Mesenchymal stem cell (in vitro differentiated cells and primary cell): ENCODE measurements around the gene ZDHHC24.

Experiments
- DNase-seq: peaks from one replicate; pipeline ENCODE4 v3.0.0-alpha.2; 2013
- H2AFZ ChIP-seq: one replicate; pipeline ENCODE4 v1.6.1; 2013; ENCODE audit warnings: low read depth, mild to moderate bottlenecking, control low read depth, inconsistent platforms, low read length, moderate library complexity
- H2AK5ac ChIP-seq: 2 replicates; pipeline ENCODE4 v1.6.1; 2013; ENCODE audit warnings: low read length, moderate library complexity, mild to moderate bottlenecking, inconsistent platforms; ENCODE audit not compliant: severe bottlenecking
- H2BK120ac ChIP-seq: one replicate; pipeline ENCODE4 v1.6.1; 2013; ENCODE audit warnings: low read depth, mild to moderate bottlenecking, inconsistent platforms, low read length, moderate library complexity
- H2BK12ac ChIP-seq, 2 experiments: one replicate each; pipeline ENCODE4 v1.6.1; 2013; ENCODE audit warnings: inconsistent platforms in 2 of 2, low read length in 2 of 2, mild to moderate bottlenecking in 2 of 2, moderate library complexity in 2 of 2, control low read depth in 1 of 2
- H2BK15ac ChIP-seq: one replicate; pipeline ENCODE4 v1.6.1; 2013; ENCODE audit warnings: mild to moderate bottlenecking, low read depth, inconsistent platforms; ENCODE audit not compliant: poor library complexity, severe bottlenecking
- H2BK5ac ChIP-seq: 2 replicates; pipeline ENCODE4 v1.6.1; 2013; ENCODE audit warnings: low read depth, mild to moderate bottlenecking, low read length, control low read depth, inconsistent platforms; ENCODE audit not compliant: poor library complexity, severe bottlenecking
- H3K14ac ChIP-seq, 2 experiments: one replicate each; pipeline ENCODE4 v1.6.1; 2013; ENCODE audit warnings: inconsistent platforms in 2 of 2, low read length in 2 of 2, control low read depth in 1 of 2, mild to moderate bottlenecking in 1 of 2, moderate library complexity in 1 of 2
- H3K18ac ChIP-seq, 2 experiments: one replicate each; pipeline ENCODE4 v1.6.1; 2013; ENCODE audit warnings: inconsistent platforms in 2 of 2, low read length in 2 of 2, control low read depth in 1 of 2, low read depth in 1 of 2, mild to moderate bottlenecking in 1 of 2
- H3K23ac ChIP-seq, 2 experiments: one replicate each; pipeline ENCODE4 v1.6.1; 2013; ENCODE audit warnings: inconsistent platforms in 2 of 2, low read length in 2 of 2, mild to moderate bottlenecking in 2 of 2, moderate library complexity in 2 of 2, control low read depth in 1 of 2
- H3K27ac ChIP-seq: 2 replicates; pipeline ENCODE4 v1.5.1; 2013; ENCODE audit warnings: mild to moderate bottlenecking, moderate library complexity, low read length, control low read depth, inconsistent platforms; ENCODE audit not compliant: poor library complexity, severe bottlenecking
- H3K27me3 ChIP-seq, 2 experiments: 2 replicates each; pipeline versions ENCODE4 v1.6.1 to v1.7.0; 2013; ENCODE audit warnings: low read length in 2 of 2, mild to moderate bottlenecking in 2 of 2, moderate library complexity in 2 of 2, control low read depth in 1 of 2, inconsistent platforms in 1 of 2; ENCODE audit not compliant: control insufficient read depth in 1 of 2, insufficient read depth in 1 of 2
- H3K36me3 ChIP-seq, 2 experiments: 2 replicates each; pipeline versions ENCODE4 v1.6.1 to v1.7.0; 2013; ENCODE audit warnings: low read length in 2 of 2, control low read depth in 1 of 2, inconsistent platforms in 1 of 2, low read depth in 1 of 2, mild to moderate bottlenecking in 1 of 2; ENCODE audit not compliant: insufficient read depth in 2 of 2, control insufficient read depth in 1 of 2
- H3K4ac ChIP-seq, 2 experiments: one replicate each; pipeline ENCODE4 v1.6.1; 2013; ENCODE audit warnings: inconsistent platforms in 2 of 2, low read length in 2 of 2, mild to moderate bottlenecking in 2 of 2, moderate library complexity in 2 of 2, control low read depth in 1 of 2, low read depth in 1 of 2
- H3K4me1 ChIP-seq: 2 replicates; pipeline ENCODE4 v1.6.1; 2013; ENCODE audit warnings: low read depth, low read length, control low read depth; ENCODE audit not compliant: control insufficient read depth, insufficient read depth
- H3K4me2 ChIP-seq: 2 replicates; pipeline ENCODE4 v1.6.1; 2013; ENCODE audit warnings: low read length, mild to moderate bottlenecking, inconsistent platforms; ENCODE audit not compliant: poor library complexity, severe bottlenecking
- H3K4me3 ChIP-seq, 2 experiments: 2 replicates each; pipeline versions ENCODE4 v1.5.1 to v1.7.0; 2013; ENCODE audit warnings: low read length in 2 of 2, mild to moderate bottlenecking in 2 of 2, control low read depth in 1 of 2, low read depth in 1 of 2; ENCODE audit not compliant: insufficient read depth in 1 of 2
- H3K79me1 ChIP-seq: replicated peaks from 2 replicates; pipeline ENCODE4 v1.6.1; 2013; ENCODE audit warnings: mild to moderate bottlenecking, control low read depth, low read length, inconsistent platforms; ENCODE audit not compliant: poor library complexity, severe bottlenecking
- H3K9ac ChIP-seq: 2 replicates; pipeline ENCODE4 v1.7.0; 2013; ENCODE audit warnings: mild to moderate bottlenecking, low read length, moderate library complexity
- H3K9me3 ChIP-seq: 2 replicates; pipeline ENCODE4 v1.7.0; 2013; ENCODE audit warnings: mild to moderate bottlenecking, low read length; ENCODE audit not compliant: control insufficient read depth
- H4K8ac ChIP-seq: one replicate; pipeline ENCODE4 v1.6.1; 2013; ENCODE audit warnings: inconsistent platforms, mild to moderate bottlenecking, low read length, moderate library complexity
- H4K91ac ChIP-seq: one replicate; pipeline ENCODE4 v1.6.1; 2013; ENCODE audit warnings: mild to moderate bottlenecking, low read length, inconsistent platforms
- WGBS: methylation state at CpG from one replicate; pipeline ENCODE4 v1.1.7; 2013; ENCODE audit warnings: mixed read lengths; 5-methylcytosine and 5-hydroxymethylcytosine counted together

The ZDHHC24 gene

DNA sequence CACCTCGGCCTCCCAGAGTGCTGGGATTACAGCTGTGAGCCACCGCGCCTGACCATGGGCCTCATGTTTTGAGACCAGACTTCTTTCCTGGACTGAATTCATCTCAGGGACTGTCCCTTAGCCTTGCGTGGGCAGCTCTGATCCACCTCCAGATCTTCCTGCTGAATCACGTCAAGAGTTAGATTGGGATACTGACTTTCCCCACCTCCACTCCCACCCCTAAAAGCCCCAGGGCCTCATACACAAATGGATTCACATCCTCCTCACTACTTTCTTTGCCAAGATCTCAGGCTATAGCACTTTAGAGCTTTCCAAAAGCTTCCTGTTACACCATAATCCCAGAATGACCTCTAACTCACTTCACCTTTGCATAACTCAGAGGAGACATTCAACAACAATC lies 35.0 kb upstream of the ZDHHC24 start:
- no peak overlapping the region for H3K18ac ChIP-seq
- no peak overlapping the region for H3K9ac ChIP-seq
- H3K23ac ChIP-seq = no peak overlapping the region
- peak overlapping the region; percentile 28 for H4K8ac ChIP-seq
- 92% methylated on average over 5 of the region's 5 CpGs for WGBS
- H2BK15ac ChIP-seq = no peak overlapping the region
- H2AK5ac ChIP-seq = no peak overlapping the region
- no peaks in the 10 kb centered on the region for H3K79me1 ChIP-seq
- H3K4me2 ChIP-seq = no peak overlapping the region
- DNase-seq = no peak
- peaks cover 2% of the 10 kb centered on the region for H3K4me1 ChIP-seq
- H3K4me3 ChIP-seq = peak overlapping the region in 1 of 2 experiments; percentile 35
- no peak overlapping the region for H2BK5ac ChIP-seq
- H3K27me3 ChIP-seq = peaks cover 0 to 3% of the 10 kb centered on the region in 2 experiments
- H2BK120ac ChIP-seq = no peak overlapping the region
- no peak overlapping the region for H4K91ac ChIP-seq
- H3K4ac ChIP-seq = no peak overlapping the region
- H2AFZ ChIP-seq = no peak overlapping the region
- H3K14ac ChIP-seq = no peak overlapping the region
- H3K27ac ChIP-seq = no peak overlapping the region
- H2BK12ac ChIP-seq = no peak overlapping the region
- no peaks in the 10 kb centered on the region for H3K36me3 ChIP-seq
- H3K9me3 ChIP-seq = peaks cover 5% of the 10 kb centered on the region

DNA sequence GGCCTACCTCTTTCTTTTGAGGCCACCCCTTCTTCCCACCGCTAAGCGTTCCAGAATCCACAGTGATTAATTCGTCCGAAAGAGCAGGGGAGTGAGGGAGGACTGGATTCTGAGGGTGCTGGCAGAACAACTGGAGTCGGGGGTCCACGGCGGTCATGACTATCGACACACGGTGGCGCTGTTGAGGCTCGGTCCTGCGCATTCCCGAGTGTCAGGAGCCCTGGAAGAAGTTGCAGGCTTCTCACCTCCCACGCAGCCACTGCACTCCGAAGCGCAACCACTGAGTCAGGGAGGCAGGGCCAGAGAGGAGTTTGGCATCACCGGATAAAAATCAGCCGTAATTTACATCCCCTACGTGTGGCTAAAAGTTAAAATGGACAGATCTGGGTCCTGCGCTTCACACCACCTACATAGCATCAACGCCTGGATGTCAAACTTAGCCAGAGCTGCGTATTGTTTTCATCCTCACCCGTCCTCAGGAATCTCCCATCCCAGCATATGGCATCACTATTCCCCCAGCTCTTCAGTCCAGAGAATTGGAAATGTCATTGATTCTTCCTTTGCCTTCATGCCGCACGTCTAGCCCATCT lies 33.3 kb upstream of the ZDHHC24 start:
- DNase-seq = peak; percentile 71
- no peaks in the 10 kb centered on the region for H3K36me3 ChIP-seq
- peak overlapping the region; percentile 36 for H3K9ac ChIP-seq
- no peak overlapping the region for H3K14ac ChIP-seq
- H3K4ac ChIP-seq = no peak overlapping the region
- no peaks in the 10 kb centered on the region for H3K79me1 ChIP-seq
- peaks cover 2% of the 10 kb centered on the region for H3K4me1 ChIP-seq
- H4K91ac ChIP-seq = no peak overlapping the region
- H4K8ac ChIP-seq = no peak overlapping the region
- no peak overlapping the region for H2BK12ac ChIP-seq
- H2AK5ac ChIP-seq = no peak overlapping the region
- no peak overlapping the region for H3K4me2 ChIP-seq
- no peak overlapping the region for H2AFZ ChIP-seq
- no peak overlapping the region for H2BK5ac ChIP-seq
- no peak overlapping the region for H3K23ac ChIP-seq
- H2BK15ac ChIP-seq = no peak overlapping the region
- no peak overlapping the region for H3K27ac ChIP-seq
- H3K4me3 ChIP-seq = no peak overlapping the region
- 28% methylated on average over 23 of the region's 25 CpGs for WGBS
- no peak overlapping the region for H3K18ac ChIP-seq
- H2BK120ac ChIP-seq = no peak overlapping the region
- H3K9me3 ChIP-seq = peaks cover 5% of the 10 kb centered on the region
- H3K27me3 ChIP-seq = peaks cover 0 to 3% of the 10 kb centered on the region in 2 experiments

DNA sequence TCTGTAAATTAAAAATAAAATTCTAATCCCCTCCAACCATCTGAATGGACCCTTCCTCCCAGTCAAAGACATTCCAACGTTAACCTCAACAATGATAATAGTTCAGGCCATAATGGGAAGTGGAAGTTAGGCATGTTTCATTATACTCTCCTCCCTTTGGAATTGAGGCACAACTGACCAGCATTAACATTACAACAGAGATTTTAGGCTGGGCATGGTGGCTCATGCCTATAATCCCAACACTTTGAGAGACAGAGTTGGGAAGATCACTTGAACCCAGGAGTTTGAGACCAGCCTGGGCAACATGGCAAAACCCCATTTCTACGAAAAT lies 25.0 kb upstream of the ZDHHC24 start:
- Histone ChIP-seq H2BK15ac (no peak overlapping the region), H2BK120ac (no peak overlapping the region), H3K4me3 (no peak overlapping the region), H2AK5ac (no peak overlapping the region), H2BK5ac (no peak overlapping the region), H3K36me3 (peaks cover 0 to 7% of the 10 kb centered on the region in 2 experiments), H2AFZ (no peak overlapping the region), H3K79me1 (no peaks in the 10 kb centered on the region), H3K27ac (no peak overlapping the region), H3K4me1 (no peaks in the 10 kb centered on the region), H3K9ac (no peak overlapping the region), H2BK12ac (no peak overlapping the region), H3K4me2 (no peak overlapping the region), H3K23ac (no peak overlapping the region), H3K14ac (no peak overlapping the region), H3K27me3 (peaks cover 0 to 5% of the 10 kb centered on the region in 2 experiments), H4K8ac (no peak overlapping the region), H3K4ac (no peak overlapping the region), H3K9me3 (no peaks in the 10 kb centered on the region), H3K18ac (no peak overlapping the region), H4K91ac (no peak overlapping the region)
- DNase-seq = no peak
- WGBS = 68% methylated on average over 2 of the region's 2 CpGs

DNA sequence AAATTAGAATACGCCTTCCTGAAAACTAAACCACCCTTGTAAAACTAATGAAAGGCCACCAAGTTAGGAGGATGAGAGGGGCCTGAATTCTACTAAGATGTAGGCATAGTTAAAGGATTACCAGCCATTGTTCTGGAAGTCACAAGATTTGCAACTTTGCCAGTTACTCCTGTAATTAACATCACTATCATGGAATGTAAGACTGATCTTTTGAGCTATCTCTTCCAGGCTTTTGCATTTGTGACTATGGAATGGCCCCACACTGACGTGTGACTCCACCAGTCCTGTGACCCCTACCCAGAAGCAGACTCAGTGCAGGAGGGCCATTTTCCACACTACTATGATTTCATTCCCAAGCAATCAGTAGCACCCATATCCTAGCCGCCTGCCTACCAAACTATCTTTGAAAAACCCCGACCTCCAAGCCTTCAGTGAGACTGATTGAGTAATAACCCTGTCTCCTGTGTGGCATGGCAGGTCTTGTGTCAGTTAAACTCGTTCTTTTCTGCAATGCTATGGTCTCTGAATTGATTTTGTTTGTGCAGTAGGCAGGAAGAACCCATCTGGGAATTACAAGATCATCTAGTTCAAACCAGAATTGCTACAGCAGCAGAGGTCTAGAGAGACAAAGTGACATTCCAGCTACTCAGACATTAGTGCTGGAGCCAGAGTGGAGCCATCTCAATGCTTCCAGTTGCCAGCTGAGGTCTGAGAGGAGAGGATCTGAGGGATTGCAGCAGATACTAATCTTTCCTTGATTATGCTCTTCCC lies 24.4 kb upstream of the ZDHHC24 start:
- Histone ChIP-seq H3K36me3 (peaks cover 0 to 12% of the 10 kb centered on the region in 2 experiments), H2AK5ac (no peak overlapping the region), H3K27ac (no peak overlapping the region), H2BK12ac (no peak overlapping the region), H3K27me3 (peaks cover 0 to 5% of the 10 kb centered on the region in 2 experiments), H3K9ac (no peak overlapping the region), H4K91ac (no peak overlapping the region), H3K4ac (no peak overlapping the region), H3K4me3 (no peak overlapping the region), H3K4me1 (no peaks in the 10 kb centered on the region), H2AFZ (no peak overlapping the region), H4K8ac (no peak overlapping the region), H2BK15ac (no peak overlapping the region), H3K79me1 (no peaks in the 10 kb centered on the region), H3K4me2 (no peak overlapping the region), H3K18ac (peak overlapping the region in 1 of 2 experiments; percentile 7), H2BK5ac (no peak overlapping the region), H2BK120ac (no peak overlapping the region), H3K23ac (no peak overlapping the region), H3K9me3 (no peaks in the 10 kb centered on the region), H3K14ac (no peak overlapping the region)
- WGBS = 53% methylated on average over 3 of the region's 5 CpGs
- DNase-seq = no peak
